Left kidney (tissue), 2 donors: Measurements from ENCODE around the gene HSBP1L1. TPM values are rescaled to one million over a fixed set of nuclear protein-coding genes. Genes with fewer than 3 reads are reported as not detected.
"Not testable (repeated sequence)": the region's sequence is repeated elsewhere in the genome, so short reads cannot be mapped to it uniquely, and the experiment has no call there.

Experiments used
- DNase-seq: peaks from one replicate; pipeline ENCODE4 v3.0.0-alpha.2; 2013
- polyA plus RNA-seq: library from polyadenylated mRNA; unstranded; fragments of 120-200 nt; gene quantifications from one replicate; pipeline ENCODE4 v1.2.1, GENCODE V29; 2013; ENCODE audit not compliant: insufficient read length

The HSBP1L1 gene
- polyA plus RNA-seq, 1 donor = 25.5 TPM

DNA sequence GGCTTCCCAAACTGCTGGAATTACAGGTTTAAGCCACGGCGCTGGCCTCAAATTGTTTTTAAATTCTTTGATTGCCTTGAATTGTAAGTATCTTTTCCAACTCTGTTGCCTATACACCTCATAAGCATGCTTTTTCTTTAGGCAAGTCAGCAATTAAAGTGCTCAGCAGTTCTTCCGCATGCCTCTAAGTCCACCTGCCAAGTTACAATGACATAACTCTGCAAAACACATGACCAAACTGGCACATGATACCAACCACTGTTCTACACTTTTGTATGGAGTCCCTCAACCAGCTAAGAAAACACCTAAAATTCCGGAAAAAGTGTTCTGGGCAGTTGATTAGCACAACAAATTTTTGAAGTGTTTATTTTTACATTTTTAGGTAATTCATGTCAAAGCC, 18.8 kb downstream of the HSBP1L1 start:
- DNase-seq = no peak

DNA sequence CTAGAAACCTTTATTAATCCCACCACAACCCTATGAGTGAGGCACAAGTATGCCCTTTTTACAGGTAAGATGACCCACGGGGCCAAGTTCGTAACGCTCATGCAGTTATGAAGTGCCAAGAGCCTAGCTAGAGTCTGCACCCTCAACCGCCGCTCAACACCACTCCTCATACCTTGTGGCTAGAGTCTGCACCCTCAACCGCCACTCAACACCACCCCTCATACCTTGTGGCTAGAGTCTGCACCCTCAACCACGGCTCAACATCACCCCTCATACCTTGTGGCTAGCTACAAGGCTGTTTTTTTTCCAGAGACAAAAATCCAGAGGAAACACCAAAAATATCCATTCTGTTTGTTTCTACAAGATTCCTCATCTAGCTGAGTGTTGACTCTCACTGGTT, 19.4 kb downstream of the HSBP1L1 start:
- DNase-seq = no peak

DNA sequence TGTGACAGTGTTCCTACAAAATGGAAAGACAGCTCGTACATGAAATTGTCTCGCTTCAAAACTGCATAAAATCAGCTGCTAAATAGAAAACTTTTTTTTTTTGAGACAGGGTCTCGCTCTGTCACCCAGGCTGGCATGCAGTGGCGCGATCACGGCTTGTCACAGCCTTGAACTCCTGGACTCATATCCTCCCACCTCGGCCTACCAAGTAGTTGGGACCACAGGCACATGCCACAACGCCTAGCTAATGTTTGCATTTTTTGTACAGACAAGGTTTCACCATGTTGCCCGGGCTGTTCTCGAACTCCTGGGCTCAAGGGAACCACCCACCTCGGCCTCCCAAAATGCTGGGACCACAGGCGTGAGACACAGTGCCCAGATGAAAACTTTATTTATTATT, 20.7 kb downstream of the HSBP1L1 start:
- DNase-seq = no peak

DNA sequence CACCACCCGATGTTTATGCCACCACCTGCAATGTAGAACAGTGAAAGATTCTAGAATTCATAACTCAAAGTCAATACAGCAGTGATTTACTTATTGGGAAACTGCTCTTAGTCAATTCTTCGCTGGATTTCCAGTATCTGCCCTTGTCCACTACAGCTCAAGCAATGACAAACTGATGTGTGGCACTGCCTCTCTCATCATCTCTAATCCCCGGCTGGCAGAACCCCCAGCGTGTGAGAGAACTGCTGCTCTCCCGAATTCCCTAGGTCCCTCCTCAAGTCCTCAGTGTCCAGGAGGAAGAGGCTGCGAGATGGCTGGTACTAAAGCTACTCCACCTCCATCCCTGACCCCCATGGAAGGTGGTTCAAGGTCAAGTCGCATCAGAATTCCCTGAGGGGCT, 22.3 kb downstream of the HSBP1L1 start:
- no peak for DNase-seq

DNA sequence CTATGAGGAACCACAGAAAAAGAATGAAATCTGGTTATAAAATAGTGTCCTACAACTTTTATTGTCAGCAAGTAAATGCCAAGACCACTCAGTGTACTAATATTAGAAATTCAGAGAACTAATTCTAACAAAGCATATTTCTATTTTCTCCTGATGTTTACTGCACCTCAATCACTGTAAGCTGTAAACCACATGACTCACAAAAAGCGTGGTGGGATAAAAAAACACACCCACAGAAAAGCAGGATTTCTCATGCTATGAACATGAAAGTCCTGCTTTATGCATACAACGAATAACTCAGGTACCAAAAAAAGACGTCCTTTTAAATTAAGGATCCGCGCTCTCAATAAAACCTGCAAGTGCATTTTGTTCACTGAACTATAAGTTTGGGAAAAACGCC, 23.1 kb downstream of the HSBP1L1 start:
- DNase-seq = no peak

DNA sequence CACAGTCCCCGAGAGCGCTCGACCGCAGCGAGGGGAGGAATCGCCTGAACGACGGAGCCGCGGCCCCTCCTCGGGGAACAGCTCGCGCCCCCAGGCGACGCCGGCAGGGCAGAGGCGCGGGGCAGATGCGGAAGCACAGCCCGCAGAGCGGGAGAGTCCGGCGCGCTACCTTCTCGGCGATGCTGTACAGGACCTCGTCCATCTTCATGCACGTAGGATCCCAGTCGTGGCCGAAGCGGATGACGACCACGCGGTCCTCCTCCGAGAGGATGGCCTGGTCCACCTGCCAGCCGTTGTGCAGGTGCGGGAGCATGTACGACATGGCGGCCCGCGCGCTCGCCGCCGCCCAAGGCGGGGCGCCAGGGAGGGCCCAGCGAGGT, 23.6 kb downstream of the HSBP1L1 start:
- DNase-seq = peak; percentile 50

DNA sequence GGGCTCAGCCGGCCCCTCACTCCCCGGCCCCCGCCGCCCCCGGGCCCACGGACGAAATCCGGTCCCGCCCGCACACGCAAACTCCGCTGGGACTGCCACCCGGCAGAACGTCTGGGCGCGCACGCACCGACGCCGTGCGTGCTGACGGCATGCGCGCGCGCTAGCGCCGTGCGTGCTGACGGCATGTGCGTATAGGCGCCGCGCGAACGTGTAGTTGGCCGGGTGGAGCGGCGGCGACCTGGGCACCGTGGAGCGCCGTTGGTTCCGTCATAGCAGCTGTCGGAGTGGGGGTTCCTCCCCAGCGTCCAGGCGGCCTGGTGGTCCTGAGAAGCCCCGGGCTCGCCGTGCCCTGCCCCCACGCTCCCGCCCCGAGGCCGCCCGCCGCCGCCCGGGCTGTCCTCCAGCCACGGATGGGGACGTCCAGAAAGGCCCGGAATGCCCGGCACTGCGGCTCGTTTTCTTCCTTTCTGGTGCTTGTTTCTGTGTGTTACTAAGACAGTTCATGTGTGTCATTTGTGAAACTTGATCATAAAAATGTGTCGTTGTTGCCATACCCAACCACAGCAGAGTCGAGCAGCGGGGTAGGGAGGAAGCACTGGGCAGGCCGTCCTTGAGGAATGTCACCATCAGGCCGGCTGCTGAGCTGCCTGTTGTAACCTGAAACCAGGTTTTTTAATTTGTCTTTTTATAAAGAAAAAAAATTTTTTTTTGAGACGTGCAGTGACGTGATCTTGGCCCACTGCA, 24.2 kb downstream of the HSBP1L1 start, which contains the start of gene TXNL4A:
Gene TXNL4A, minus strand, starts transcription at position 113 of the 744 bp plus-strand sequence. CDS start 171 bp downstream, outside the sequence.
- DNase-seq = peak; percentile 71

DNA sequence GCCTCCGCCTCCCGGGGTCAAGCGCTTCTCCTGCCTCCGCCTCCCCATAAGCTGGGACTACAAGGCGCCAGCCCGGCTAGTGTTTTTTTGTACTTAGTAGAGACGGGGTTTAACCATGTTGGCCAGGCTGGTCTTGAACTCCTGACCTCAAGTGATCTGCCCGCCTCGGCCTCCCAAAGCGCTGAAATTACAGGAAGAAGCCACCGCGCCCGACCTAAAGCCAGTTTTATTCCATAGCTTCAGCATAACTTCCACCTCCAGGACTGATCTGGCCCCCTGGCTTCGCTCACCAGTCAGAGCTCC, 24.7 kb downstream of the HSBP1L1 start:
- DNase-seq = no peak

DNA sequence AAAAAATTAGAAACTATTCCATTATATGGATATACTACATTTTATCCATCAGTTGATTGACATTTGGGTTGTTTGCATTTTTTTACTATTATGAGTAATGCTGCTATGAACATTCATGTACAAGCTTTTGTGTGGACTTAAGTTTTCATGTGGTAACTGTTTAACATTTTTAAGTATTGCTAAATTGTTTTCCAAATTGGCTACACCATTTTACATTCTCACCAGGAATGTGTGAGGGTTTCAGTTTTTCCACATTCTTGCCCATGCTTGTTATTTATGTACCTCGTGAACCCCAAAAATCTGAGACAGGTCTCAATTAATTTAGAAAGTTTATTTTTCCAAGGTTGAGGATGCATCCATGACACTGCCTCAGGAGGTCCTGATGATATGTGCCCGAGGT, 27.1 kb downstream of the HSBP1L1 start:
- no peak for DNase-seq

DNA sequence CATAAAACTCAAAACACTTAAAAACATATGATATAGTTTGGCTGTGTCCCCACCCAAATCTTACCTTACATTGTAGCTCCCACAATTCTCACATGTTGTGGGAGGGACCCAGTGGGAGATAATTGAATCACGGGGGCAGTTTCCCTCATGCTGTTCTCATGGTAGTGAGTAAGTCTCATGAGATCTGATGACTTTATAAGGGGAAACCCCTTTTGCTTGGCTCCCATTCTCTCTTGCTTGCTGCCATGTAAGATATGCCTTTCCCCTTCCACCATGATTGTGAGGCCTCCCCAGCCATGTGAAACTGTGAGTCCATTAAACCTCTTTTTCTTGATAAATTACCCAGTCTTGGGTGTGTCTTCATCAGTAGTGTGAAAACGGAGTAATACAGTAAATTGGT, 35.3 kb downstream of the HSBP1L1 start:
- DNase-seq = not testable (repeated sequence)

DNA sequence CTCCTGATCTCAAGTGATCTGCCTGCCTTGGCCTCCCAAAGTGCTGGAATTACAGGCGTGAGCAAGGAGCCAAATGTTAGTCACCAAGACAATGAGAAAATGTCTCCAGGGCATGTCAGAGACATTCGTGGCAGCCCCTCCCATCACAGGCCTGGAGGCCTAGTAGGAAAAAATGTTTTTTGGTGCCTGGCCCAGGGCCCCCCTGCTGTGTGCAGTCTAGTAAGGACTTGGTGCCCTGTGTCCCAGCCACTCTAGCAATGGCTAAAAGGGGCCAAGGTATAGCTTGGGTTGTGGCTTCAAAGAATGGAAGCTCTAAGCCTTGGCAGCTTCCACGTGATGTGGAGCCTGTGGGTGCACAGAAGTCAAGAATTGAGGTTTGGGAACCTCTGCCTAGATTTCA, 36.4 kb downstream of the HSBP1L1 start:
- no peak for DNase-seq

DNA sequence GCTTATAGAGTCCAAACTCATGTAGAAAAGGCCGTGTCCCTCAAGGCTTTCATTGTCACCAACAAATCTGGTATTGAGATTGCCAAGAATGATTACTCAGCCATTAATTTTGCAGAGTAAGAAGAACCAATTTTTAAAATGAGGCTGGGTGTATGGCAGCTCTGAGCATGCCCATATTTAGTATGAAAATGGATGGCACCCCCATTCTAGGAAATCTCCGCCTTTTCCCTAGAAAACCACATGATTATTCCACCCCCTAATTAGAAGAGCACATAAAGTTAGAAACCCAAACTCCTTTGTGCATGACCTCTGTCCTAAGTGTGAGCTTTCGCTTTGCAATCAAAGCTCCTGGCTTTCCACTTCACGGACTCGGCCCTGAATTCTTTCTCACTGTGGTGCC, 38.0 kb downstream of the HSBP1L1 start:
- DNase-seq = no peak

DNA sequence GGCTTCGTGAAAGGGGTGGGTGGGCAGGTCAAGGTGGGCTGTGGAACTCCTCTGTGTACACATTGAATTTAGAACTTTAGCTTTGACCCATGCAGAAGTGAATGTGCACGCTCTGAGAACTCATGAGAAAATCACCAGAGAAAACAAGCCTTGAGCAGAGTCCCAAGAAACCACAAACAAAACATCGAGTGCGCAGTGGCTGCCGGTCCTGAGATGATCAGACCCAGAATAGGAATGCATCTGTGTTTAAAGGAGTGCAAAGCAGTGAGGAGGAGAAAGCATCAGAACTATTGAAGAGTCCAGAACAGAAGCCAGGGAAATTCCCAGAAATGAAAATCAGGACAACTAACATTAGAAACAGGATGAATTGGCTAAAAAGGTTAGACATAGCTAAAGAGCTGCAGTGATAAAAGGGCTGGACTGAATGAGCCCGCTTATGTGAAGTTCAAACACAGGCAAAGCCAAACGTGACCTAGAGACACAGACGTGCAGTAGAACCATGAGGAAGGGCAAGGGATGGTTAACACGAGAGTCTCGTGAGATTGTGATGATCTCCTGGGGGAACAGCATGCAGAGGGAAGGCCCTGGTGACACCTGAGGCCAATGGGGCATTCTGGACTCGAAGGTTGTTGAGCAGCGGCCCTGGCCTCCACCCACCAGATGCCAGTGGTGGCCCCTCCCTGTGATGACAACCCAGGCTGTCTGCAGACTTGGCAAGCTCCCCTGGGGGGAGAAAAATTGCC, 40.3 kb downstream of the HSBP1L1 start:
- DNase-seq = no peak

DNA sequence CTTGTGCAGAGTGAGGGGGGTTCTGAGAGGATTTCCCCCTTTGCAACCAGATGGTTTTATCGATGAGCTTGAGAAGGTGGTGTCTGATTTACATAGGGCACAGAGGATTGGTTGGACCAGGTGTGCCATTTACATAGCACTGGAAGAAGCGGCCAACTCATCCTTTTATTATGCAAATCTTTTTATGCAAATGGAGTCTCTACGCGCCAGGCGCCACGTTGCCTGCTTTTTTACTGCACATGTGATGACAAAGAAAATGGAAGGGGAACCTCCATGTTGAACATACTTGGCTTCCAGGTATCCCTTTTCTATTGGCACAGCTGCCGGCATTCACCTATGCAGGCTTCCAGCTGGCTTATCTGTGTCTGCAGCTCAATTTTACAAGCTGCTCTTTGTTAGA, 42.3 kb downstream of the HSBP1L1 start:
- no peak for DNase-seq

DNA sequence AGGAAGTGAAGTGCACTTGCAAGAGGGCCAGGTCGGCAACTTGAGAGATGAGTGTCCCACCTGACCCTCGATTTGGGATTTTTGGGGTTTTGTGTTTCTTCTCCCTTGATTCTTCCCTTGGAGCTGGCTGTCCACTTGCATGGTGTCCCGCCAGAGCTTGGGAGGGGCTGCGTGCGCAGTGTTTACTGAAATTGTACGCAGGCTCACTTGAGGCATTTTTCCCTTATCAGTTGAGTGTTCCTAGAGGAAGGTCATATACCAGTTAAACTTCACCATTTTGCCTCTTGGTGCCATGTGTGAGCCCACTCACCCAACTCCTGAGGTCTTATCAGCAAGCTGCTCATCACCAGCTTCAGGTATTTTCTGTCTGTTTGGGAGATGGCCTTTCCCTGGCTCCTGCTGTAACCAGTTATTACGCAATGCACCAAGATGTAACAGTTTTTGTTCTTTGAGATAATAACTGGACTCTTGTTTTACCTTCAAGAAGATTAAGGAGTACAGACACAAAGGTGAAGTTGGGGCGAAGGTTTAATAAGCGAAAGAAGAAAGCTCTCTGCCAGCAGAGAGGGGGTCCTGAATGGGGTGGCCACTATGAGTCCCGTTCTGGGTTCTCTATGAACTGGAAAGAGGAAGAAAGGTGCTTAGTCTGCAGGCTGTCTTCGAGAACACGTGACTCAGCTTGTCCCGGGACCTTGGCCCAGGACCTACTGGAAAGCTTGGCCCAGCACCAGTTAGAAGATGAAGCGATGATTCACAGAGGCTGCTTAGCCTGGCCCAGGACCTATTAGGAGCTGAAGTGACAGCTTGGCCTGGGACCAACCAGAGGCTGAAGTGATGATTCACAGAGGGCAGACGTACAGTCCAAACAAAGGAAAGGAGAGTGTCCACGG, 45.5 kb downstream of the HSBP1L1 start:
- DNase-seq = no peak

DNA sequence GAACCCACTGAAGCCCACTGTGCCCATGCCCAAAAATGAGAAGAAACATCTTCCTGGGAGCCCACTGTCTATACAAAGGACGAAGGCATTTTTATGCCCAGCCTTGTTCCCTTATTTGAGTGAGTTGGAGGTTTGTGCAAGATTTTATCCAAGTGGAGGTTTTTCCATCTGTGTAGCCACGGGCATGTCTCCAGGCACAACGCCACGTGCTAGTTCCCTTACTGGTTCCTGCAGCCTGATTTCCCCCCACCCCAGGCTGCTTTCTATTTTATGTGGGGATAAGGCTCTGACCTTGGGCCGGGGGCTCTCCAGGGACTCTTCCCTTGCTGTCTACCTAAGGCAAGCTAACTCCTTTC, 46.1 kb downstream of the HSBP1L1 start:
- DNase-seq = no peak

DNA sequence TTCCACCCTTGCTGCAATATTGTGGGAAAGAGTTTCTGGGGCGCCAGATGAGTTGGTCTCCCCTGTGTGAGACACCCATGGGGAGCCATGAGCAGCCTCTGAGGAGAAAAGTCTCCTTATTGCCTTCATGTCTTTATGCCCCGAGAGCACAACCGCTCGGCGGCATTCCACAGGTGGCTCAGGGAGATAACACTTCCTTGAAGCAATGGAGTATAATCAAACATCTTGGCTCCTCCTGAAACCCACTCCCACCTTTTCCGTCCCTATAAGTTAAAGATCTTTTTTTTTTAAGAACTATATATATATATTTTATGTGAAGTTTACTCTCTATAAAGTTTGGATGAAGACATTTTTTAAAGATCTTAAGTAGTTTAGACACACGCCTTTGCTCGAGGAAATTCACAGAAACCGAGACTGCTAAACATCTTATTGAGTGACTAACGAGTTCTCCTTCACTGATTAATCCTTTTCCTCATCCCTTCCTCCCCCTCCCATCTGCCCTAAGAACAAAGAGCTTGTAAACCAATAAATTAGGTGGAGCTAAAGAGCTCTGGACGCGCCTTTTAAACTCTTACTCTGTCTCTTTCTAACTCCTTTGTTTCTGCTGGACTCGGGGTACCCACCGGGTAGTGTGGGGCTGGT, 47.2 kb downstream of the HSBP1L1 start:
- not testable (repeated sequence) for DNase-seq

DNA sequence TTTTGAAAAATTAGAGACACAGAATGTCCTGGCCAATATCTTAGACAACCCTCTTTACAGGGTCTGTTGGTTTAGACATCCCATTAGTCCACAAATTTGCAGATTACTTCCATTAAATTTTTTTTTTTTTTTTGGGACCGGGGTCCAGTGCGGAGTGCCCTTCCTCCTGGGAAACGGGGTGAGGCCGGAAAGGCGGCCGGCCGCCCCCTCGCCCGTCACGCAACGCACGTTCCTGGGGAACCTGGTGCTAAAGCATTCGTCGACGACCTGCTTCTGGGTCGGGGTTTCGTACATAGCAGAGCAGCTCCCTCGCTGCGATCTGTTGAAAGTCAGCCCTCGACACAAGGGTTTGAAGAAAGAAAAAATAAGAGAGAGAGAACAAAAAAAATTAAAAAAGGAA, 48.3 kb downstream of the HSBP1L1 start:
- DNase-seq = no peak
